HepG2 (cell line): ENCODE results near the gene TBCCD1. TPM values are rescaled to one million over a fixed set of nuclear protein-coding genes. Genes with fewer than 3 reads are reported as not detected.
A peak's percentile ranks its signal among the peaks of the same experiment; 100 is the strongest.

Experiments used
- ATAC-seq: fragments of 200-7000 bp; cut with Tn5 transposase; 3 replicates; pipeline ENCODE4 v1.9.1; 2020; ENCODE audit warnings: mild to moderate bottlenecking, moderate library complexity
- BruUV-seq: library from RNA; stranded (reverse); fragments of 400-500 nt; replicated peaks from 2 replicates; lab custom pipeline; 2021; lab: Mats Ljungman, UMichigan
- CTCF ChIA-PET: fragments of 300-600 bp; formaldehyde crosslinking; extraction: SDS; loops from one replicate; lab custom pipeline; 2021; ENCODE audit warnings: low total read pairs, inconsistent platforms, low intra/inter-chr PET ratio; lab: Yijun Ruan, JAX
- POLR2A ChIA-PET: fragments of 350-600 bp; sonication (Branson Sonifier 250); formaldehyde crosslinking; loops from one replicate; lab custom pipeline; 2020; ENCODE audit warnings: antibody characterized with exemption, inconsistent platforms; lab: Yijun Ruan, JAX
- DNase-seq: peaks from one replicate; pipeline ENCODE4 v3.0.0-alpha.2; 2015; ENCODE audit warnings: low spot score
- FAIRE-seq: peaks from 3 replicates; lab custom pipeline; 2011; peaks lifted over from hg19 to GRCh38; lab: Jason Lieb, UNC
- H2AFZ ChIP-seq: one replicate; pipeline ENCODE4 v1.6.1; 2011; ENCODE audit warnings: low read length, inconsistent platforms
- H3K27ac ChIP-seq: fragments of 300-600 bp; 3 replicates; pipeline ENCODE4 v1.8.0; 2011; ENCODE audit warnings: mixed run types, mild to moderate bottlenecking, mixed read lengths, low read length, inconsistent platforms; ENCODE audit not compliant: insufficient read depth; ENCODE audit errors: extremely low read length
- H3K27me3 ChIP-seq, 2 experiments: fragments of 200-600 bp in 1 of 2; 2 replicates in 1 of 2; 3 replicates in 1 of 2; pipeline versions ENCODE4 v1.6.0 to v1.8.0; 2011; ENCODE audit warnings: low read length in 2 of 2, mild to moderate bottlenecking in 2 of 2, moderate library complexity in 2 of 2, inconsistent platforms in 1 of 2; ENCODE audit not compliant: insufficient read depth in 2 of 2, control insufficient read depth in 1 of 2
- H3K36me3 ChIP-seq, 2 experiments: fragments of 200-600 bp in 1 of 2; replicated peaks in 1 of 2; 2 replicates in 1 of 2; 3 replicates in 1 of 2; pipeline versions ENCODE4 v1.5.1 to v1.8.0; 2011; ENCODE audit warnings: low read length in 2 of 2, inconsistent platforms in 1 of 2; ENCODE audit not compliant: insufficient read depth in 2 of 2, control insufficient read depth in 1 of 2
- H3K4me1 ChIP-seq: 2 replicates; pipeline ENCODE4 v1.5.1; 2012; ENCODE audit warnings: low read length, inconsistent platforms; ENCODE audit not compliant: insufficient read depth
- H3K4me2 ChIP-seq: 2 replicates; pipeline ENCODE4 v1.6.0; 2011; ENCODE audit warnings: low read depth, low read length, inconsistent platforms
- H3K4me3 ChIP-seq, 3 experiments: fragments of 200-600 bp in 1 of 3; sonication (generic), shearing (Covaris generic) in 1 of 3; replicated peaks in 1 of 3; 2 replicates each; pipeline ENCODE4 v1.5.1; 2011 to 2016; ENCODE audit warnings: low read length in 3 of 3, inconsistent platforms in 2 of 3, low read depth in 2 of 3, mild to moderate bottlenecking in 2 of 3, control low read depth in 1 of 3, mixed read lengths in 1 of 3; ENCODE audit not compliant: insufficient read depth in 1 of 3
- H3K79me2 ChIP-seq: one replicate; pipeline ENCODE4 v1.6.1; 2011; ENCODE audit warnings: low read length, inconsistent platforms; ENCODE audit not compliant: insufficient read depth
- H3K9ac ChIP-seq: 2 replicates; pipeline ENCODE4 v1.6.0; 2011; ENCODE audit warnings: mild to moderate bottlenecking, low read depth, low read length, inconsistent platforms; ENCODE audit not compliant: insufficient read depth
- H3K9me3 ChIP-seq: 2 replicates; pipeline ENCODE4 v1.5.1; 2012; ENCODE audit warnings: mild to moderate bottlenecking, low read length
- H4K20me1 ChIP-seq: 2 replicates; pipeline ENCODE4 v1.6.0; 2011; ENCODE audit warnings: inconsistent platforms, mild to moderate bottlenecking, low read length, moderate library complexity; ENCODE audit not compliant: insufficient read depth
- CCAR2 ChIP-seq: fragments of 200-400 bp; formaldehyde crosslinking; optimal IDR thresholded peaks from 2 replicates; pipeline ENCODE3; 2018; ENCODE audit warnings: low read depth, mild to moderate bottlenecking, low read length, moderate library complexity
- DNMT1 ChIP-seq: sonication (generic); formaldehyde crosslinking; IDR thresholded peaks from 2 replicates; pipeline ENCODE4 v1.5.1; 2020; ENCODE audit warnings: mild to moderate bottlenecking, missing genetic modification reagents
- FOXA1 ChIP-seq, 2 experiments: fragments of 450-650 bp in 1 of 2; sonication (generic) in 1 of 2; formaldehyde crosslinking in 1 of 2; IDR thresholded peaks; 2 replicates each; pipeline versions ENCODE4 v1.4.0 to v1.6.1; 2016 to 2020; ENCODE audit warnings: missing genetic modification reagents in 1 of 2
- MTERF4 ChIP-seq: sonication (generic); formaldehyde crosslinking; IDR thresholded peaks from 2 replicates; pipeline ENCODE4 v1.8.0; 2023; ENCODE audit warnings: mild to moderate bottlenecking, missing genetic modification reagents
- TCF12 ChIP-seq, 2 experiments: fragments of 450-650 bp in 1 of 2; sonication (generic) in 1 of 2; formaldehyde crosslinking in 1 of 2; IDR thresholded peaks; 2 replicates each; pipeline versions ENCODE4 v1.6.1 to v1.8.0; 2017 to 2022; ENCODE audit warnings: antibody characterized with exemption in 1 of 2, mild to moderate bottlenecking in 1 of 2, missing genetic modification reagents in 1 of 2, moderate library complexity in 1 of 2
- XRCC5 ChIP-seq: fragments of 200-400 bp; formaldehyde crosslinking; optimal IDR thresholded peaks from 2 replicates; pipeline ENCODE3; 2017; ENCODE audit warnings: mild to moderate bottlenecking, low read length
- ZBED4 ChIP-seq: sonication (generic); formaldehyde crosslinking; IDR thresholded peaks from 2 replicates; pipeline ENCODE4 v1.4.0; 2020; ENCODE audit warnings: missing genetic modification reagents, borderline replicate concordance
- ZBTB38 ChIP-seq: sonication (generic); formaldehyde crosslinking; IDR thresholded peaks from 2 replicates; pipeline ENCODE4 v1.5.1; 2020; ENCODE audit warnings: mild to moderate bottlenecking, missing genetic modification reagents
- ZC3H4 ChIP-seq: sonication (generic); formaldehyde crosslinking; IDR thresholded peaks from 2 replicates; pipeline ENCODE4 v1.4.0; 2020; ENCODE audit warnings: missing genetic modification reagents, borderline replicate concordance
- ZFYVE20 ChIP-seq: sonication (generic); formaldehyde crosslinking; IDR thresholded peaks from 2 replicates; pipeline ENCODE4 v1.8.0; 2023; ENCODE audit warnings: low read depth, mild to moderate bottlenecking, moderate library complexity, missing genetic modification reagents, borderline replicate concordance
- ZNF230 ChIP-seq: sonication (generic); formaldehyde crosslinking; IDR thresholded peaks from 2 replicates; pipeline ENCODE4 v1.4.0; 2020; ENCODE audit warnings: mild to moderate bottlenecking, missing genetic modification reagents
- ZNF331 ChIP-seq: sonication (generic); formaldehyde crosslinking; IDR thresholded peaks from 2 replicates; pipeline ENCODE4 v1.4.0; 2020; ENCODE audit warnings: missing genetic modification reagents
- ZNF335 ChIP-seq: sonication (generic); formaldehyde crosslinking; IDR thresholded peaks from 2 replicates; pipeline ENCODE4 v1.4.0; 2020; ENCODE audit warnings: missing genetic modification reagents
- ZNF441 ChIP-seq: sonication (generic); formaldehyde crosslinking; IDR thresholded peaks from 2 replicates; pipeline ENCODE4 v1.7.0; 2021; ENCODE audit warnings: missing genetic modification reagents, borderline replicate concordance
- ZNF761 ChIP-seq: sonication (generic); formaldehyde crosslinking; conservative IDR thresholded peaks from 2 replicates; pipeline ENCODE4 v1.4.0; 2020; ENCODE audit warnings: mild to moderate bottlenecking, missing genetic modification reagents
- ZNF878 ChIP-seq: sonication (generic); formaldehyde crosslinking; IDR thresholded peaks from 2 replicates; pipeline ENCODE4 v1.8.1; 2023; ENCODE audit warnings: mild to moderate bottlenecking, missing genetic modification reagents, moderate library complexity
- WGBS: methylation state at CpG from one replicate; pipeline ENCODE4 v1.1.6; 2017; ENCODE audit warnings: low lambda C conversion rate; 5-methylcytosine and 5-hydroxymethylcytosine counted together
- in situ Hi-C: cut with HindIII; loops from 2 replicates; pipeline ENCODE4 v1.10.0; 2017; ENCODE audit warnings: low pct_unique_long_range_greater_than_20kb; ENCODE audit not compliant: extremely low pct_ligation_motif_present
- intact Hi-C: fragments of 100-400 bp; cut with micrococcal nuclease; formaldehyde crosslinking; loops from one replicate; pipeline ENCODE4 v1.10.0; 2022; ENCODE audit not compliant: unreplicated experiment
- polyA plus RNA-seq, 8 experiments: library from polyadenylated mRNA; depleted of rRNA in 3 of 8; stranded (reverse) in 7 of 8; unstranded in 1 of 8; fragments of >200 nt; fragmentation: Illumina TruSeq in 4 of 8; extraction: Trizol in 4 of 8; gene quantifications; 2 replicates each; pipeline versions ENCODE4 v1.2.1 to v1.2.3, GENCODE V29; 2011 to 2016; ENCODE audit warnings: low read depth in 4 of 8, missing spikeins in 1 of 8, mixed read lengths in 1 of 8; ENCODE audit not compliant: insufficient read depth in 1 of 8
- total RNA-seq, 5 experiments: library from RNA; depleted of rRNA; stranded (reverse); fragments of >200 nt; fragmentation: Illumina TruSeq; extraction: Trizol; gene quantifications; 2 replicates each; pipeline ENCODE4 v1.2.3, GENCODE V29; 2016; ENCODE audit warnings: low read depth in 1 of 5
- TF ChIP-seq, protein P1 (sequence below): sonication (generic); formaldehyde crosslinking; IDR thresholded peaks from 2 replicates; pipeline ENCODE4 v1.5.1; 2020; ENCODE audit warnings: mild to moderate bottlenecking, moderate library complexity, missing genetic modification reagents
- TF ChIP-seq, protein P2 (sequence below): sonication (generic); formaldehyde crosslinking; IDR thresholded peaks from 2 replicates; pipeline ENCODE4 v1.8.1; 2023; ENCODE audit warnings: missing genetic modification reagents, mild to moderate bottlenecking, borderline replicate concordance

Gene TBCCD1
- total and polyA plus RNA-seq, 2 of the 13 experiments (the other 11 are each of a cell fraction or from before 2014, with no cell fraction given): 13.6 to 16.2 TPM

DNA sequence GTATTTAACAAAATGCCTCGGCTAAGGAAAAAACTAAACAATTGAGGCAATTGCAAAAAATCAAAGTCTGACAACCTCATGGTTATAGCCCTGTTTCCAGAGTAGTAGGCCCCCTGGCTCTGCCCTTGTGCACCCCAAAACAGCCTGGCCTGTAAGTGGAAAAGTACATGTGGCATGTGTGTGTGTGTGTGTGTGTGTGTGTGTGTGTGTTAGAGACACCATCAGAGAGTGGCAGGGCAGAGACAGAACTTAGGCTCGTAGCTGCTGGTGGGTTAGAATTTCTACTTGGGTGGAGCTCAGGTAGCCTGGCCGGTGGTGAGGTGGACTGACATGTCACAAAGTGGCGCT lies 31.6 kb upstream of the TBCCD1 start:
- Histone ChIP-seq H3K4me3 (peak overlapping the region in 2 of 3 experiments; percentile 11 to 63; a peak in 4 of 6 replicates), H3K79me2 (peaks cover 4% of the 10 kb centered on the region), H3K27ac (peak overlapping the region; percentile 95), H2AFZ (no peak overlapping the region), H3K4me2 (peak overlapping the region; percentile 88), H3K4me1 (peaks cover 96% of the 10 kb centered on the region), H4K20me1 (no peaks in the 10 kb centered on the region), H3K9me3 (no peaks in the 10 kb centered on the region), H3K36me3 (no peaks in the 10 kb centered on the region), H3K9ac (peak overlapping the region; percentile 77), H3K27me3 (no peaks in the 10 kb centered on the region)
- no peak for ATAC-seq
- DNase-seq: no peak
- no peak for FAIRE-seq
- 2% methylated on average over 4 of the region's 4 CpGs for WGBS
- ChIA-PET CTCF (no interaction called here), POLR2A (interaction anchor here (0.8 to 27.1 kb wide), 7 partner anchors 5 to 626 kb away, joined by 3 to 854 read pairs (median 10); partner anchors contain the start of genes AHSG, DNAJB11, EIF4A2 and TBCCD1)
- TSS peak; percentile 92 for BruUV-seq
- intact Hi-C loops: loop anchor here (1.0 to 2.0 kb wide), 2 partner anchors 8 to 14 kb away; partner anchors contain the start of gene AHSG
- in situ Hi-C loops: no loop called here
- TF ChIP-seq ZBTB38 (CRISPR knock-in tag) (no peak), ZBED4 (CRISPR knock-in tag) (no peak), ZNF230 (CRISPR knock-in tag) (no peak), DNMT1 (CRISPR knock-in tag) (0 out of 2 replicates have a peak, but pooled peaks have one; percentile 43), ZNF441 (no peak), ZFYVE20 (CRISPR knock-in tag) (no peak), ZNF761 (CRISPR knock-in tag) (no peak), ZNF335 (0 out of 2 replicates have a peak, but pooled peaks have one; percentile 29), FOXA1 (IDR thresholded peaks at IDR 0.05) (no peak), FOXA1 (CRISPR knock-in tag; IDR thresholded peaks at IDR 0.05) (no peak), TCF12 (IDR thresholded peaks at IDR 0.05) (no peak), TCF12 (CRISPR knock-in tag; IDR thresholded peaks at IDR 0.05) (peak; percentile 22; the same call in 1 of the 2 replicates), ZC3H4 (CRISPR knock-in tag) (peak; percentile 72; the same call in 1 of the 2 replicates), ZNF331 (CRISPR knock-in tag) (no peak), XRCC5 (no peak), ZNF878 (CRISPR knock-in tag) (0 out of 2 replicates have a peak, but pooled peaks have one; percentile 4), MTERF4 (no peak; the same call in 1 of the 2 replicates), CCAR2 (peak; percentile 21)
- TF ChIP-seq, protein P1, sequence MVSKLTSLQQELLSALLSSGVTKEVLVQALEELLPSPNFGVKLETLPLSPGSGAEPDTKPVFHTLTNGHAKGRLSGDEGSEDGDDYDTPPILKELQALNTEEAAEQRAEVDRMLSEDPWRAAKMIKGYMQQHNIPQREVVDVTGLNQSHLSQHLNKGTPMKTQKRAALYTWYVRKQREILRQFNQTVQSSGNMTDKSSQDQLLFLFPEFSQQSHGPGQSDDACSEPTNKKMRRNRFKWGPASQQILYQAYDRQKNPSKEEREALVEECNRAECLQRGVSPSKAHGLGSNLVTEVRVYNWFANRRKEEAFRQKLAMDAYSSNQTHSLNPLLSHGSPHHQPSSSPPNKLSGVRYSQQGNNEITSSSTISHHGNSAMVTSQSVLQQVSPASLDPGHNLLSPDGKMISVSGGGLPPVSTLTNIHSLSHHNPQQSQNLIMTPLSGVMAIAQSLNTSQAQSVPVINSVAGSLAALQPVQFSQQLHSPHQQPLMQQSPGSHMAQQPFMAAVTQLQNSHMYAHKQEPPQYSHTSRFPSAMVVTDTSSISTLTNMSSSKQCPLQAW: no peak
- TF ChIP-seq, protein P2, sequence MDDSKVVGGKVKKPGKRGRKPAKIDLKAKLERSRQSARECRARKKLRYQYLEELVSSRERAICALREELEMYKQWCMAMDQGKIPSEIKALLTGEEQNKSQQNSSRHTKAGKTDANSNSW (CRISPR knock-in tag): no peak
